Fibroblast of pulmonary artery (primary cell): Measurements from ENCODE around the gene MDC1.

Experiments
- DNase-seq: peaks from one replicate; pipeline ENCODE4 v3.0.0-alpha.2; 2010; ENCODE audit warnings: low read depth
- H3K4me3 ChIP-seq: replicated peaks from 2 replicates; pipeline ENCODE4 v1.5.1; 2011; ENCODE audit warnings: low read depth, mild to moderate bottlenecking, control low read depth, low read length, moderate library complexity
- TF ChIP-seq, protein P1 (sequence below): IDR thresholded peaks from 2 replicates; pipeline ENCODE4 v1.5.1; 2011; ENCODE audit warnings: mild to moderate bottlenecking, control low read depth, low read length, inconsistent platforms; ENCODE audit errors: missing control alignments

MDC1 gene

DNA sequence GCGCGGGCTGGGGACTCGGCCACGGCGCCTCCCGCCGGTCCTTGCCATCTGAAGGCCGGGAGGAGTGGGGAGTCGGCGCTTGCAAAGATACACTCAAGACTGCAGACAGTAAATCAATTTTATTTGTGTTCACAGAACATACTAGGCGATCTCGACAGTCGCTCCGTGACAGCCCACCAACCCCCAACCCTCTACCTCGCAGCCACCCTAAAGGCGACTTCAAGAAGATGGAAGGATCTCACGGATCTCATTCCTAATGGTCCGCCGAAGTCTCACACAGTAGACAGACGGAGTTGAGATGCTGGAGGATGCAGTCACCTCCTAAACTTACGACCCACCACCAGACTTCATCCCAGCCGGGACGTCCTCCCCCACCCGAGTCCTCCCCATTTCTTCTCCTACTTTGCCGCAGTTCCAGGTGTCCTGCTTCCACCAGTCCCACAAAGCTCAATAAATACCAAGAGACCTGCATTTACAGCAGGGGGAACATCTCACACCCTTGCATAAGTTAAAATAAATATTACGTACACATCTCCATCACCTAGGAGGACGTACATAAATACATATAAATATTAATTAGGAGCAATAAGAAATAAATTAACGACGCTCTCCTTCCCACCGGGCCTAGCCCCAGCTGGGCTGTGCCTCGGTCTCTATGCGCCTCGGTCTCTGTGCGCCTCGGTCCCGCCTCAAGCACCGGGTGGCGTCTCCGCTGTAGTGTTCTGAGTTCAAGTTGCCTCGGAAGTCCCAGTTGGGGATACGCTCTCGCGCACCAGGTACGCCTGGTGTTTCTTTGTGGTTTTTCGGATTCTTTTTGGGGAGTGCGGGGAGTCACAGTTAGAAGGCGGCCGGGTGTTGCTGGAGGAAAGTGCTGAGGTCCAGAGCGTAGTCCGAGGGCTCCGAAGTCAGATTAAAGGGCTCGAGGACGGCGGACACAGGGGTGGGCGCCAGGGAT lies 26.3 kb upstream of the MDC1 start:
- TF ChIP-seq, protein P1, sequence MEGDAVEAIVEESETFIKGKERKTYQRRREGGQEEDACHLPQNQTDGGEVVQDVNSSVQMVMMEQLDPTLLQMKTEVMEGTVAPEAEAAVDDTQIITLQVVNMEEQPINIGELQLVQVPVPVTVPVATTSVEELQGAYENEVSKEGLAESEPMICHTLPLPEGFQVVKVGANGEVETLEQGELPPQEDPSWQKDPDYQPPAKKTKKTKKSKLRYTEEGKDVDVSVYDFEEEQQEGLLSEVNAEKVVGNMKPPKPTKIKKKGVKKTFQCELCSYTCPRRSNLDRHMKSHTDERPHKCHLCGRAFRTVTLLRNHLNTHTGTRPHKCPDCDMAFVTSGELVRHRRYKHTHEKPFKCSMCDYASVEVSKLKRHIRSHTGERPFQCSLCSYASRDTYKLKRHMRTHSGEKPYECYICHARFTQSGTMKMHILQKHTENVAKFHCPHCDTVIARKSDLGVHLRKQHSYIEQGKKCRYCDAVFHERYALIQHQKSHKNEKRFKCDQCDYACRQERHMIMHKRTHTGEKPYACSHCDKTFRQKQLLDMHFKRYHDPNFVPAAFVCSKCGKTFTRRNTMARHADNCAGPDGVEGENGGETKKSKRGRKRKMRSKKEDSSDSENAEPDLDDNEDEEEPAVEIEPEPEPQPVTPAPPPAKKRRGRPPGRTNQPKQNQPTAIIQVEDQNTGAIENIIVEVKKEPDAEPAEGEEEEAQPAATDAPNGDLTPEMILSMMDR: no peak
- peak; percentile 44 for DNase-seq
- H3K4me3 ChIP-seq: peak overlapping the region; percentile 87

DNA sequence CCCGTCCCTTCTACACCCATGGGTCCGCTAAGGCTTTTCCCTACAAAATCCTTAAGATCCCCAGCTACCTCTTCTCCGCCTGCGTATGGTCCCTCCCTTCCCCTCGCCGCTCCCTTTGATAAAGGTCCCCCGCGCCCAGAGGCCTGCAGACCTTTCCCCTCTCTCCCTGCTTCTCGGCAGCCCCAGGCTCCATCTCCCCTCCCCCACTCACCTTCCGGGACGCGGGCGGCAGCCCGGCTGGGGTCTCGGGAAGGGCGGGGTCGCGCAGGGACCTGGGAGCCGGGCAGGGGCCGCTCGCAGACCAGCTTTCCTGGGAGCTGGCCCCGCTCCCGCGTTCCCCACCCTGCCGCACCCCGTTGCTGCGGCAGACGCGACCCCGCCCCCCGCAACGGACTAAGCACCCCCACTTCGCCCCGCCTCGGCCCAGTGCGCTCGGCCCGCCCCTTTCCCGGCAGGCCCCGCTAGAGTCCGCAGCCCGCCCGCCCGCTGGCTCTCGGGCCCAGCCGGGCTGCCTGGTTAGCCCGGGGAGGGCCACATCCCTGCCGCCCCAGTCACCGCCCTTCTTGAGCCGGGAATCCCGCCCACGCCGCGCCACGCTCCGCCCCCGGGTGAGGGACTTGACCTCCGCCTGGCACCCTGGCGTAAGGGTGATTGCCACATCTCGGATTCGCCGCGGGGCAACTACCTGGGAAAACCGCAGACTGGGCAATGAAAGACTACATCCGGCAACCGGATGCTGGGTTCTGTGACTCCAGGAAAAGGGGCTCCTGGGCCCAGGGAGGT lies 25.4 kb upstream of the MDC1 start, which contains the start of gene FLOT1:
TSS of gene FLOT1 (minus strand) at position 372 of the 783 bp plus-strand sequence. CDS start 498 bp downstream, outside the sequence.
- TF ChIP-seq, protein P1: no peak
- DNase-seq: peak; percentile 98
- peak within 1 kb of the TSS; percentile 87 for H3K4me3 ChIP-seq

DNA sequence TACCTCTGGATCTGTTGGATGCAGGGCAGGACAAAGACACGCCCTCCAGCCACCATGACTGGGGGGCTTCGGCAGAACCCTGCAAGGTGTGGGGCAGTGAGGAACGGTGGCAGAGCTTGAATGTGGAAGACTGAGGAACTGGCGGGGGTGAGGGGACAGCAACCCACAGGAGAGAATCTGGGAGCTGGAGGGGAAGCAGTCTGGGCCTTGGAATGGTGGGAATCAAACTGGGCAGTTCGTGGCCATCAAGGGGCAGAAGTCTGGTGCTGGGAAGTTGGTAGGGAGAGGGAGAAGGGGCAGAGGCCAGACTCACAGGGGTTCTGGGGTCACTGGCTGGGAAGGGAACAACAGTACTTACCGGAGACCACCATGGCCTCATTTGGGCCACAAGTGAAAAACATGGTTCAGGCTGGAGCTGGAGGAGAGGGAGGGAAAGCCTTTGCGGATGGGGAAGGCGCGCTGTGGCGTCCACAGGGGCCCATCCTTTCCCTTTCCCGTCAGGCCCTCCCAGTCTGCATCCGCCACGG lies 24.8 kb upstream of the MDC1 start:
- TF ChIP-seq, protein P1: no peak
- H3K4me3 ChIP-seq: peak overlapping the region; percentile 87
- no peak for DNase-seq

DNA sequence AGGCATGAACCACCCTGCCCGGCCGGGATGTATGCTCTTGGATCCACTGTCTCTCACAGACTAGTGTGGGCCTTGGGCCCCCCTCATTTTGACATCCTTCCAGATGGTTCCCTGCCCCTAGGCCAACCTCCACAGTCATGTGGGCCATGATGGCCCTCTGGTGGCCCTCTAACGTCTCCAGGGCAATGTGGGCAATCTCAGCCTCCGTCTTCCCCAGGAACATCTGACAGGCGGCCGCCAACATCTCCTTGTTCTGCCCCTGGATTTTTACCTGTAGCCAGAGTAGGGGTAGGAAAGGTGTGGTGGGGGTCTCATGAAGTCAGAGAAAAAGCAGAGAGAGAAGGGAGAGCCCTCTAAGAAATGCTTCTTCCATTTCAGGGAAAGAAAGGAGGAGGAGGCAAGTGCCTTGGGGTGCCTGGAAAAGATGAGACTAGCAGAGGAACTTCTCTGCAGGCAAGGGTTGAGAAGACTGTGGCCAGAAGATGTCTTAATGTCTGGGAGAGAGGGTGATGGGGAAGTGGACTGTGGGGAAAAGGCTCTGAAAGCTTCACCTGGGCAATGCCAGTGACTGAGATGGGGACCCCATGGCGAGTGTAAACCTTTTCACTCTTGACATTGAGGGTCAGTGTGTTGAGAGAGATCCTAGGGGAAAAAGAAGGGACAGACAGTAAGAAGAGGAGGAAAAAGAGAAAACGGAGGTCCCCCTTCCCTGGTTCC lies 24.1 kb upstream of the MDC1 start:
- peak; percentile 55 for DNase-seq
- TF ChIP-seq, protein P1: no peak
- peak overlapping the region; percentile 87 for H3K4me3 ChIP-seq

DNA sequence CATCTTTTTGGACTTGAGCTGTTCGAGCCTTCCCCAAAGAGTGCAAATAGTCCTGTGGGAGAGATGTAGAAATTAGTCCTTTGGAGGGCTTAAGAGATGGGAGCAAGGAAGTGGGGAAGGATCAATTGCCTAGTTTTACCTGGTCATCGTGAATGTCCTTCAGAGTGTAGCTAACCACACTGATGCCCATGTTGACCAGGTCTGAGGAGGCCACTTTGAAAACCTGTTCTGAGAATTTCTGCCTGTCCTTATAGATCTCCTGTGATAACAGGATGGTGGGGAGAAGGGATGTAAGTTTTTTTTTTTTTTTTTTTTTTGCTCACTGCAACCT lies 23.4 kb upstream of the MDC1 start:
- TF ChIP-seq, protein P1: no peak
- peak; percentile 45 for DNase-seq
- H3K4me3 ChIP-seq: no peak overlapping the region

DNA sequence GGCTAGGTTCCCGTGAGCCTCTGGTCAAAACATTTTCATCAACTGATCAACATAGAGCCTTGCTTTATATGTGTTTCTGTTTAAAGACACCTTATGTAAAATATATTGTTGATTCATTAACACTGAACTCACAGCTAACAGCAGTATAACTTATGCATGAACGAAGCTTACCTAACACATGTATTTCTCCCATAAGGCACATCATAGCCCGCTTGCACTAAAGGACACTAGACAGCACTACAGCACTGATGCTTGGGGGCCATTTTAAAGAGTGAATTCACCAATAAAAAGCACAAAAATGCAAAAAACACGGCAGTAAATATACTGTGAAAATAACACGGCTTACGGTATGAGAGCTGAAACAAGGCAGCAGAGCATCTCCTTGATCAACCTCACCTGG lies 21.5 kb upstream of the MDC1 start:
- TF ChIP-seq, protein P1: no peak
- DNase-seq: no peak
- no peak overlapping the region for H3K4me3 ChIP-seq
